Stimulated activated CD8-positive, alpha-beta memory T cell treated with anti-CD3 and anti-CD28 coated beads, Interleukin-7, amount 100 ng/mL, for 4 hours (primary cell): Measurements from ENCODE around the gene KIFC1.
"Not testable (repeated sequence)": the region's sequence is repeated elsewhere in the genome, so short reads cannot be mapped to it uniquely, and the experiment has no call there.

Experiments
- DNase-seq, 2 donors: peaks; one replicate each; pipeline ENCODE4 v3.0.0-alpha.2; 2020; ENCODE audit warnings: low read depth in 2 of 2

The KIFC1 gene

DNA sequence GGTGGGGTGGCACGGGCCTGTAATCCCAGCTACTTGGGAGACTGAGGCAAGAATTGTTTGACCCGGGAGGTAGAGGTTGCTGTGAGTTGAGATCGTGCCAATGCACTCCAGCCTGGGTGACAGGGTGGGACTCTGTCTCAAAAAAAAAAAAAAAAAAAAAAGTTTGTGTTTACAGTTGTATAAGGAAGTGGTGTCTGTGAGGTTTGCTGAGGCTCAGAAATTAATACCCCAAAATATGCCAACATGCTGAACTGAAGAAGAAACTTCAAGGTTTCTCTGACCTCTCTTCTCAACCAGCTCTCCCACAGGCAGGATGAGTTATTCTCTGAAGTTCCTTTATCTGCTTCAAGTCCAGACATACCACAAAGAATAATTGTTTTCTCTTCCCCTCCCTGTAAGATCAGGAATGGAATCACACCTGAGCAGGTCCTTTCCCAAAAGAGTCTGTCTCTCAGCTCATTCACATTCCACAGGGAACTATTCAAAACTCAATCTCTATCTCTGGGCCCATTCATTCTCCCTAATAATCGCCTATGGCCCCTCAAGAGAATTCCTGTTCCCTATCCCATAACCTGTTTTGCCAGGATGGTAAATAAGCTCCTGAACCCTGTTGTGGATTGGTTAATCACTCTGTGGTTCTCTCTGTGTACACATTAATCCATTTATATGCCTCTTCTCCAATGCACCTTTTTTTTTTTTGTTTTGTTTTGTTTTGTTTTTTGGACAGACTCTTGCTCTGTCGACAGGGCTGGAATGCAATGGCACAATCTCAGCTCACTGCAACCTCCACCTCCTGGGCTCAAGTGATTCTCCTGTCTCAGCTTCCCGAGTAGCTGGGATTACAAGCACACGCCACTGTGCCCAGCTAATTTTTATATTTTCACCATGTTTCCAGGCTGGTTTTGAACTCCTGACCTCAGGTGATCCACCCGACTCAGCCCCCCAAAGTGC lies 17.4 kb upstream of the KIFC1 start:
- DNase-seq, result no peak

DNA sequence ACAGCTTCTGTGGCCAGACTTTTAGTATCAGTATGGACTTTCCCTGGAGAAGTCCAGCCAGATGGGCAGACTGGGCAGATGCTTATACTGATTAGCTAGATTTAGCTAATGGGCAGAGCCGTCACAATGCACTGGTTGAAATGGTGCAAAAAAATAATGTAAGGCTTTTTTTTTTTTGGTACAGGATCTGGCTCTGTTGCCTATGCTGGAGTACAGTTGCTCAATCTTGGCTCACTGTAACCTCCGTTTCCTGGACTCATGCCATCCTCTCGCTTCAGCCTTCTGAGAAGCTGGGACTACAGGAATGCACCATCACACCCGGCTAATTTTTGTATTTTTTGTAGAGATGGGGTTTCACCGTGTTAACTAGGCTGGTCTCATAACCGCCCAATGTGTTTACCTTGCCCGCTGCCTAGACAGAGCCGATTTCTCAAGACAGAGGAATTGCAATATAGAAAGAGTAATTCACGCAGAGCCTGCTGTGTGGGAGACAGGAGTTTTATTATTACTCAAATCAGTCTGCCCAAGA lies 16.4 kb upstream of the KIFC1 start:
- DNase-seq, result no peak

DNA sequence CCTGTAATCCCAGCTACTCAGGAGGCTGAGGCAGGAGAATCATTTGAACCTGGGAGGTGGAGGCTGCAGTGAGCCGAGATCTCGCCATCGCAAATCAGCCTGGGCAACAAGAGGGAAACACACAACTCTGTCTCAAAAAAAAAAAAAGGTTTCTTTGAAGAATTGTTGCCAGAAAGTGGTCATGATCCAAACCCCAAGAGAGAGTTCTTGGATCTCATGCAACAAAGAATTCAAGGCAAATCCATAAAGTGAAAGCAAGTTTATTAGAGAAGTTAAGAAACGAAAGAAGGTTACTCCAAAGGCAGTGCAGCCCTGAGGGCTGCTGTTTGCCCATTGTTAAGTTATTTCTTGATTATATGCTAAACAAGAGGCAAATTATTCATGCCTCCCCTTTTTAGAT lies 14.5 kb upstream of the KIFC1 start:
- DNase-seq, result no peak

DNA sequence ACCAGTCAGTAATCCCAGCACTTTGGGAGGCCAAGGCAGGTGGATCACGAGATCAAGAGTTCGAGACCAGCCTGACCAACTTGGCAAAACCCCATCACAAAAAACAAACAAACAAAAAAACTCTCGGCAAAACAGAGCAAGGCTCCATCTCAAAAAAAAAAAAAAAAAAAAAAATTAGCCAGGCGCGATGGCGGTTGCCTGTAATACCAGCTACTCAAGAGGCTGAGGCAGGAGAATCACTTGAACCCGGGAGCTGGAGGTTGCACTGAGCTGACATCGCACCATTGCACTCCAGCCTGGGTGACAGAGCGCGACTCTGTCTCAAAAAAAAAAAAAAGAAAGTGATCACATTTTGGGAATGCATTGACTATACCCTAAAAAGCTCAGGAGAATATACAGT lies 12.4 kb upstream of the KIFC1 start:
- DNase-seq, result not testable (repeated sequence)

DNA sequence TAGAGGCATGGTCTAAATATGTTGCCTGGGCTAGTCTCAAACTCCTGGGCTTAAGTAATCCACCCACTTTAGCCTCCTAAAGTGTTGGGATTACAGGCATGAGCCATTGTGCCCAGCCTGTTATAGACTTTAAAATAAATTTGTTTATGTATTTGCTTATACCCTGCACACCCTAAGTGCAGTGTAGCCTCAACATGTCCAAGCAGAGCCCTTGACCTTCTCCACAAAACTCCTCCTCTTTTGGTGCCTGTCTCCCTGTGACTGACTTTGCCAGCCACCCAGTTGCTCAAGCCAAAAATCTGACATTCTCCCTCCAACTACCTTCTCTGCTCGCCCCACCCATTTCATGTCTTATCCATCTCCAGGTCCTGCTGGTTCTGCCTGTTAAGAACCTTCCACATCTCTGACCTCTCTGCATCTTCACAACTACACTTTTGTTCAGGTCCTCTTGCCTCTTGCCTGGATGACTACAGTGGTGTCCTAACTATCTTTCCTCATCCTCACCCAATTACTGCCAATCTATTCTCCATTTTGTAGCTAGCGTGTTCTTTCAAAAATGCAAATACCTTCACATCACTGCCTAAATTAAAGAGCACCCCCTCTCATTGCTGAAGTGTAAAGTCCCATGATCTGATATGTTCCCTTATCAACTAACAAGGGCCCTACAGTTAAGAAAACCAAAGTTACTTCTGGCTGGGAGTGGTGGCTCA lies 11.2 kb upstream of the KIFC1 start:
- no peak for DNase-seq

DNA sequence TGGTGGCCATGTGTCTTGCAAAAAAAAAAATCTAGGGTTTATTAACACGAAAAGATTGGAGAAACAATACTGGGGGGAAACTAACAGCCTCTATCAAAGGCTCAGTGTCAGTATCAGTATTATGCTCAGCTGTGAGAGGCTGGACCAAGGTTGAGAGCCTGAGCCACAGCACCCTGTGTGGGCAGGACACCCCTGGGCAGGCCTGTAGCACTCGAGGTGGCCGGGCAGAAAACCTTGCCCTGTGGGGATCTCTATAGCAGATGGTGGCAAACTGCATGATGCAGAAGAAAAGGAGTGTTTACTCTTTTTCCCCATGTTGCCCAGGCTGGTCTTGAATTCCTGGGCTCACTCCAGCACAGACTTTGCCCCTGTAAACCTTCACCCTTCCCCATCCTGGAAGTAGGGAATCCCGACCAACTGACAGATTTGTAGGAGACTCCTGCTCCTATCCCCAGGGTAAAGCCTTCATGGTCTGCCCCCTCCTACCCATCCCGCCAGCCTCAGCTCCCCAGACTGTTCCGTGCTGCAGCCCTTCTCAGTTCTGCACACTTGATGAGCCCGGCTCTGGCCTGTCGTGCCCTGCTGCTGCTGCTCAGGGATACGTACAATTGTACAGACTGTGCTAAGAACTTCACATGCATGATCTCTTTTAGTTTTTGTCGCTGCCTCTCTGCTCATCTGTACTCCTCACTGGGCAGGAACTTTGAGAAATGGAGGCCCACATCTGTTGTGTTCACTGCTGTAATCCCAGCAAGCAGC lies 8.0 kb upstream of the KIFC1 start:
- no peak for DNase-seq

DNA sequence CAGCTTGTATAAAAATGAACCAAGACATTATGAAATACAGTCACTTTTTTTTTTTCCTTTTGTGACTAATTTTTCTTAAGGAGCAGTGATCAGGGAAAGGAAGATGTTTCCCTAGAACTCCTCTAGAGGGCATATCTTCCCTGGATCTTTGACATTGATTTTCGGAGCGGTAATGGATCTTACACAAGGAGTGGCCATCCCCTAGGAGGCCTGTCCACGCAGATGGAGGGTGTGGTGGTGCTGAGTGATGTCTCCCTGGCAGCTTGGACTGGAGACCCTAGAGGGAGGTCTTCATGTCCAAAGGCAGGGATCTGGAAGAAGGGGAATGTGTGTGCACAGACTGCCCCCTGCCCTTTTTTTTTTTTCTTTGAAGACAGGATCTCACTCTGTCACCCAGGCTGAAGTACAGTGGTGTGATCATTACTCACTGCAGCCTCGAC lies 7.0 kb upstream of the KIFC1 start:
- no peak for DNase-seq

DNA sequence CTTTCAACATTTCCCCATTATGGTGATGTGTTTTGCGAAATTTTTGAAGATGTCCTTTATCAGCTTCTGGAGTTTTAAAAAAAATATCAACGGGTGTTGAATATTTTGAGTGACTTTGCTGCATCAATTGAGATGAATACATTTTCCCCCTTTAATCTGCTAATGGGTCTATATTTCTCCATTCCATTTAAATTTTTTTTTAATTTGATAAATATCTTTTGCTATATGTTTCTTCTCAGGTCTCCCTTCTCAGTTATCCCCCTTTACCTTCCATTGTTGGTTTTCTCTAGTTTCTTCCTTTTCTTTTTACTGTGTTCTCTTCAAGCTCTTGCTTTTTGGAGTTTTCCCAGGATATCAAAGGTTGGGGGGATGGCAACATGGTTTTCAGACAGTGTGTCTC lies 1.4 kb upstream of the KIFC1 start:
- no peak for DNase-seq

DNA sequence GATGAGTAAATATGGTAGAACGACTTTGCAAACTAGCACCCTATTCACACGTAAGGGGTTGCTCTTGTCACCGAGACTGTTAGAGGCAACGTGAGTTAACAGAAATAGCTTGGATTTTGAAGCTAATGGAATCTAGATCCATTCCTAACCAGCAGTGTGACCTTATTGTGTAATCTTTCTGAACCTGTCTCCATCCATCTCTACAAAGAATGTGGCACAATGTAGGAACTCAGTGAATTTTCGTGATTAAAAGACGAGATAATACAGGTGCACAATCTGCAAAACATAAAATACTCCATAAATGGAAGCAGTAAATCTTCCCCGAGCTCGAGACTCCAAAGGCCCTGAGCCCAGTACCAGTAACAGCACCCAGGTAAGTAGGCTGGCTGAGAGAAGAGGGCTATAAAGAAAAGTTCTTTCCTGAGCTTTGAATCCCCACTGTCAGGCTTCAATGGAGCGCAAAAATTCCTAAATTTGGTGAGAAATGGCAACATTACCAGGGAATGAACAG lies 801 bp upstream of the KIFC1 start:
- no peak for DNase-seq

DNA sequence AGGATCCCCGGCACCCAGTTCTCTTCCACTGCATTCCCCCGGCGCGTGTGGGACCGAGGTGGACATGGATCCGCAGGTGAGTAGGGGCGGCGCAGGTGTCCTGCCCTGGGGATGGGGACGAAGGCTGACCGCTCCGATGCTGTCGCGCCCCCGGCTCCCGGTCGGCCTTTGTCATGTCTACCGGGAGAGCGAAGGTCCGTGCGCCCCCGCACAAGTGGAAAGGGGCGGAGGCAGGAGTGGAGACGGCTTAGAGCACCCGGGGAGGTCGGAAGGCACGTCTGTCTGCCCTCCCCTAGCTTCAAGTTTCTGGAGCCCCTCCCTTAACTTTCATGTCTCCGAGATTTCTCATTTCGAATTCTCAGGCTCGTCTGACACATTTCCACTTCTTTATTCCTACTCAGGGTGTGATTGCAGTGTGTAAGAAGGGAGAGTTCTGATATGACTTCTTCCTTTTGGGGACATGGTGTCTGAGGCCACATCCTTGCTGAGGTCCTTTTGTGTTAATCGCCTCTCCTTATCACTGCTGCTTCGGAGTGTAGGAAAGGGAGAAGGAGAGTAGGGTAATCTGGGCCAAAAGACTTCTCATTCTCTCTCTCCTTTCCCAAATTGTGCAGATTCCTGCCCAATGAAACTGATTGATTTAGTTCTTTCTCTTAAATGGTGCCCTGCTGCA lies 435 bp downstream of the KIFC1 start:
- no peak for DNase-seq

DNA sequence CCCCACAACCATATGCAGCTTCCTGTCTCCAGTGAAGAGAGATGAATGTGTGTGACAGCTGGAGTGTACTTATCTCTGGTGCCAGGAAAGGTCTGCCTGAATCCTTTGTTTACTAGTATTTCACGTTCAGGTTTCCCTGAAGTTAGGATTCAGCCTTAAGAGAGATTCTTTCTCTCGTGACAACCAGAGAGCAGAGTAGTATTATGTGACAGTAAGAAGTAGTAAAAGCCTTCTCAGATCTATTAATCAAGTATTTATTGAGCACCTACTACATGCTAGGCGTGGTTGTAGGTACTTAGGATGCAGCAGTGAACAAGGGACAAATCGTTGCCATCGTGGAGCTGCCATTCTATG lies 949 bp downstream of the KIFC1 start:
- DNase-seq, result no peak

DNA sequence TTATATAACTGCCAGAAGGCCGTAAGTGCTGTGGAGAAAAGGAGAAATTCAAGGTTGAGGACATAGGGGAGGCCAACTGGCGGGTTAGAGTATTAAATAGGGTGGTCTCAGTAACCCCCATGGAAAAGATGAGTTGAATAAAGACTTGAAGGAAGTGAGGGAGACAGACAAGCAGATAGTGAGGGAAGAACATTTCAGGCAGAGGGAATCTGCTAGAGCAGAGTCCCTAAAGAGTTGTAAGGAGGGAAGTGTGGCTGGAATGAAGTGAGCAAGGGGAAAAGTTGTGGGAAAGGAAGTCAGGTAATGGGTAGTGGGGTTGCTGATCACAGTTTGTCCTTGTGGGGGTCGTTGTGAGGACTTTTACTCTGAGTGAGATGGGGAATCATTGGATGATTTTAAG lies 1.4 kb downstream of the KIFC1 start:
- no peak for DNase-seq

DNA sequence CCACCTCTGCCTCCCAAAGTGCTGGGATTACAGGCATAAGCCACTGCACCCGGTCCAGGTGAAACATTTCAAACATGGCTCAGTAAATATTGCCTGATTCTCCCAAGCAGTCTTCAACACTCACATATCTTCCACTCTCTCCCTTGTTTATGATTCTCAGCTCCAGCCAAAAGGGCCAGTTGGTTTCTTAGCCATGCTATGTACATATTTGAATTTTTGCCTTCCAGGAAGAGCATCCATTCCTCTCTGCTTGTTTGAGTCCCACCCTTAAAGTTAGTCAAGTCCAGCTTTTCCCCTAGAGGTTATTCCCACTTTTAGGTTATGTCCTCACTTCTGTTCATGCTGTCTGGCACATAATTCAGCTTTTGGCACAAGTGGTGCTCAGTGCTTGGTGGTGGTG lies 5.9 kb downstream of the KIFC1 start:
- no peak for DNase-seq

DNA sequence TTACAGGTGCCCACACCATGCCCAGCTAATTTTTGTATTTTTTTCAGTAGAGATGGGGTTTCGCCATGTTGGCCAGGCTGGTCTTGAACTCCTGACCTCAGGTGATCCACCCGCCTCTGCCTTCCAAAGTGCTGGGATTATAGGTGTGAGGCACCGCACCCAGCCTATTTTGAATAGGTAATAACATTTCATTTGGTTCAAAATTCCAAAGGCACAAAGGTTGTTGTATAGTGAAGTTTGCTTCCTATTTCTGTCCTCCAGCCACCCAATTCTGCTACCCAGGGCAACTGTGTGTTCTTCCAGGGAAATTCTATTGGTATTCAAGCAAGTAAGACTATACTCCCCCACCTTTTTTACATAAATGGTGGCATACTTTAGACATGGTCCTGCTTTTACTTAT lies 7.0 kb downstream of the KIFC1 start:
- not testable (repeated sequence) for DNase-seq

DNA sequence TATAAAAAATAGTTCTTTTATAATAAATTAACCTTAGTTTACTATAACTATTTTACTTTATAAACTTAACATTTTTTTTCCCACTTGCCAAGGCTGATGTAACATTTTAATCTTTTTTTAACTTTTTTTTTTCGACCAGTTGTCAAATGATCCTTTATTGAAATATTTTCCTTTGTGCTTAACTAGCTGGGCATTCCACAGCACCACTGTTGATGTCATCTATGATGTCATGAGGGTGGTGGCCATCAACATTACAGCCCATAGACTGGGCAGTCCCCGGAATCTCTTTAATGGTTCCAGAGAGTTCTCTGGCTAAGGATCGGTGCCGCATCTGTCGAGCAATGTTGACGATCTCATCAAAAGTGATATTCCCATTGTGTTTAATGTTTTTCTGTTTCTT lies 8.3 kb downstream of the KIFC1 start:
- DNase-seq, result not testable (repeated sequence)

DNA sequence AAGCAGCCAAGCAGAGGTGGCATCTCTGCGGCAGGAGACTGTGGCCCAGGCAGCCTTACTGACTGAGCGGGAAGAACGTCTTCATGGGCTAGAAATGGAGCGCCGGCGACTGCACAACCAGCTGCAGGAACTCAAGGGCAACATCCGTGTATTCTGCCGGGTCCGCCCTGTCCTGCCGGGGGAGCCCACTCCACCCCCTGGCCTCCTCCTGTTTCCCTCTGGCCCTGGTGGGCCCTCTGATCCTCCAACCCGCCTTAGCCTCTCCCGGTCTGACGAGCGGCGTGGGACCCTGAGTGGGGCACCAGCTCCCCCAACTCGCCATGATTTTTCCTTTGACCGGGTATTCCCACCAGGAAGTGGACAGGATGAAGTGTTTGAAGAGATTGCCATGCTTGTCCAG lies 13.3 kb downstream of the KIFC1 start:
- no peak for DNase-seq

DNA sequence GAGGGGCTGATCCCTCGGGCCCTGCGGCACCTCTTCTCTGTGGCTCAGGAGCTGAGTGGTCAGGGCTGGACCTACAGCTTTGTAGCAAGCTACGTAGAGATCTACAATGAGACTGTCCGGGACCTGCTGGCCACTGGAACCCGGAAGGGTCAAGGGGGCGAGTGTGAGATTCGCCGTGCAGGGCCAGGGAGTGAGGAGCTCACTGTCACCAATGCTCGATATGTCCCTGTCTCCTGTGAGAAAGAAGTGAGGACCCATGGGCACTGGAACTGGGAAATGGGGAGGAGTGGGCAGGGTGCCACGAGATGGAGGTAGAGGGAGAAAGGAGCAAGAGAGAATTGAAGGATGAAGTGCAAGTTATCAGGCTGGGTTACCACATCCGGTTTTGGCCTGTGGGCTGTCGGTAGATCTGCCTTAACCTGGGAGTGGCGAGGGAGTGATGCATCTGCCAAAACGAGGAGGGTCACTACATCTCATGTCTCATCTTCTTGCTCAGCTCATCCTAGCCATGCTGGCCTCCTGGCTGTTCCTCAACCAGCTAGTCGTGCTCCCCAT lies 13.8 kb downstream of the KIFC1 start:
- no peak for DNase-seq

DNA sequence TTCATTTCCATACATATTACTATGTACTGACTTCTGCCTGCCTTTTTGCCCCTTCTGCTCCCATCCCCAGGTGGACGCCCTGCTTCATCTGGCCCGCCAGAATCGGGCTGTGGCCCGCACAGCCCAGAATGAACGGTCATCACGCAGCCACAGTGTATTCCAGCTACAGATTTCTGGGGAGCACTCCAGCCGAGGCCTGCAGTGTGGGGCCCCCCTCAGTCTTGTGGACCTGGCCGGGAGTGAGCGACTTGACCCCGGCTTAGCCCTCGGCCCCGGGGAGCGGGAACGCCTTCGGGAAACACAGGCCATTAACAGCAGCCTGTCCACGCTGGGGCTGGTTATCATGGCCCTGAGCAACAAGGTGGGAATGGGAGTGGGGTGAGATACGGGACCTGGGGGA lies 14.5 kb downstream of the KIFC1 start:
- DNase-seq, result no peak

DNA sequence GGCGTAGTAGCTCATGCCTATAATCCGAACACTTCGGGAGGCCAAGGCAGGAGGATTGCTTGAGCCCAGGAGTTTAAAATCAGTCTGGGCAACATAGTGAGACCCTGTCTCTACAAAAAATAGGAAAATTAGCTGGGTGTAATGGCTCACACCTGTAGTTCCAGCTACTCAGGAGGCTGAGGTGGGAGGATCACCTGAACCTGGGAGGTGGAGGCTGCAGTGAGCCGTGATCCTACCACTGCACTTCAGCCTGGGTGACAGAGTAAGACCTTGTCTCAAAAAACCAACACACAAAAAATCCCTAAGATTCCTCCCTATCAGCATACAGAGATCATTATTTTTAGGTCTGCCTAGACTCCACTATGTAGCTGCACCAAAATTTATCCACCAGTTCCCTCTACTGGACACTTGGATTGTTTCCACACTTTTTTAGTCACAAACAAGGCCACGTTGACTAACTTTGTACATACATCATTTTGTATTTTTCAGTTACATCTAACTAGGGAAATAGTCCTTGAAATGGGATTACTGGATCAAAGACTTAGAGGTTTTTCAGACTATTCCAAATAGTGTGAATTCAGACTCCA lies 15.6 kb downstream of the KIFC1 start:
- DNase-seq, result no peak

DNA sequence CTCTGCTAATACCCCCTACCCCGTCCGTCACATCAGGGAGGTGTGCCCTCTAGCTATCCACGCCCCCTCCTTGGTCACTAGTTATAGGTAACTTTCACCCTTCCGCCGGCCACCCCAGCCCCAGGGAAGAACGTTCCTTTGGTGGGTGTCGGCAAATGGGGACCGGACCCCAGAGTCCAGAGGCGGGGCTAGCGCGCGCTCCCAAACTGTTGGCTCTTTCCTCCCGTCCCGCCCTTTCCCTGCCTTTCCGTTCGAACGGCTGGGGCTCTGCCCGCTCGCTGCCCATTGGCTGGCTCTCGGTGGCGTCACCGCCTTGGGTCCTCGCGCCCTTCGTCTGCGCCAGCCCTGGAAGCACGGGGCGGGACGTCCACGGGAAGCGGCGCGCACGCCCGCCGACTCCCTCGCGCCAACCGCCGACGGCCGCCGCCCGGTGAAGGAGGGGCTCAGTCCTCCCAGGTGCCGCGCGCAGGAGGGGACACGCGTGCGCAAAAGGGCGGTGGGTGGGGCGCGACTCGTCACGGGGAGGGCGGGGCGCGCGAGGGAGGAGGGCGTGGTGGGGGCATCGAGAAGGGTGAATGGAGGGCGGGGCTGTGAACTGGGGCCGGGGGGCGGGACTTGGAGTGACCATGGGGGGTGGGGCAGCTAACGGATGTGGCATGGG lies 18.6 kb downstream of the KIFC1 start:
- peak; percentile 96 to 97 for DNase-seq
